AG09309 (cell line): ENCODE measurements around the gene CUL7.
A peak's percentile ranks its signal among the peaks of the same experiment; 100 is the strongest.

ENCODE experiments used
- DNase-seq: peaks from one replicate; pipeline ENCODE4 v3.0.0-alpha.2; 2010; ENCODE audit warnings: low read depth
- H3K4me3 ChIP-seq: 2 replicates; pipeline ENCODE4 v1.5.1; 2011; ENCODE audit warnings: mild to moderate bottlenecking, low read depth, low read length, moderate library complexity; ENCODE audit not compliant: control insufficient read depth
- CTCF ChIP-seq: IDR thresholded peaks from 2 replicates; pipeline ENCODE4 v1.5.1; 2011; ENCODE audit warnings: mild to moderate bottlenecking, low read depth, low read length, inconsistent platforms; ENCODE audit not compliant: insufficient read depth, control insufficient read depth; ENCODE audit errors: missing control alignments

Gene CUL7

GRCh38 chr6:43070028-43070632, 16.5 kb upstream of the CUL7 start:
- peak; percentile 64 for TF ChIP-seq CTCF
- DNase-seq = peak; percentile 44

GRCh38 chr6:43062818-43063217, 9.2 kb upstream of the CUL7 start:
- no peak for TF ChIP-seq CTCF
- no peak overlapping the region for H3K4me3 ChIP-seq
- no peak for DNase-seq

More at GRCh38 chr6:43070028-43070632, 16.5 kb upstream of the CUL7 start:
- H3K4me3 ChIP-seq = no peak overlapping the region

GRCh38 chr6:43061861-43062260, 8.2 kb upstream of the CUL7 start:
- H3K4me3 ChIP-seq = no peak overlapping the region
- TF ChIP-seq CTCF = no peak
- no peak for DNase-seq

- no peak for TF ChIP-seq CTCF
- H3K4me3 ChIP-seq = no peak overlapping the region
- no peak for DNase-seq
These were observed 7.3 kb upstream of the CUL7 start for GRCh38 chr6:43060755-43061633.

GRCh38 chr6:43060034-43060754, 6.5 kb upstream of the CUL7 start:
- no peak for TF ChIP-seq CTCF
- DNase-seq = no peak
- peak overlapping the region; percentile 94 for H3K4me3 ChIP-seq

GRCh38 chr6:43059168-43060033, 5.8 kb upstream of the CUL7 start, which contains the start of the genes KLC4 and MRPL2:
Gene KLC4 (plus strand): TSS chr6:43059631. CDS start chr6:43061336, 1,705 bp downstream.
Gene MRPL2 (minus strand): TSS chr6:43059434. CDS start chr6:43059381, 53 bp downstream.
- H3K4me3 ChIP-seq = peak within 1 kb of the TSS; percentile 94
- TF ChIP-seq CTCF = no peak

More at GRCh38 chr6:43059168-43060033, 5.8 kb upstream of the CUL7 start, which contains the start of the genes KLC4 and MRPL2:
- DNase-seq = peak; percentile 90
